Mucosa of descending colon (tissue), 3 donors: ENCODE measurements around the gene ENOX1. TPM values are rescaled to one million over a fixed set of nuclear protein-coding genes. Genes with fewer than 3 reads are reported as not detected.

Experiments
- ATAC-seq: fragments of 200-7000 bp; cut with Tn5 transposase; one replicate; pipeline ENCODE4 v1.9.1; 2020; ENCODE audit warnings: mild to moderate bottlenecking, moderate library complexity
- DNase-seq, 3 donors: peaks; one replicate each; pipeline ENCODE4 v3.0.0-alpha.2; 2020
- H3K36me3 ChIP-seq: fragments of 200-600 bp; one replicate; pipeline ENCODE4 v1.8.0; 2021; ENCODE audit warnings: low read depth, mild to moderate bottlenecking
- H3K4me1 ChIP-seq: fragments of 200-600 bp; one replicate; pipeline ENCODE4 v1.8.0; 2021; ENCODE audit warnings: low read depth, mild to moderate bottlenecking
- H3K4me3 ChIP-seq: fragments of 200-600 bp; one replicate; pipeline ENCODE4 v1.8.0; 2021; ENCODE audit warnings: mild to moderate bottlenecking
- H3K9me3 ChIP-seq: fragments of 200-600 bp; one replicate; pipeline ENCODE4 v1.8.0; 2021; ENCODE audit warnings: mild to moderate bottlenecking
- intact Hi-C, 2 donors: fragments of 100-400 bp; cut with DNase I in 1 of 2; cut with micrococcal nuclease in 1 of 2; formaldehyde crosslinking; loops; one replicate each; pipeline versions ENCODE4 v1.11.0 to v1.11.1; 2022; cut with DNase I, micrococcal nuclease
- total RNA-seq, 3 donors: library from RNA; stranded (reverse); fragmentation: NEBNext Ultra II Directional in 2 of 3; extraction: Animal tissue kit (Norgen Biotek cat#: 25700) in 2 of 3; gene quantifications; one replicate each; pipeline versions ENCODE4 v1.2.1 to v1.2.4, GENCODE V29; 2021 to 2023
- TF ChIP-seq, protein P1 (sequence below): fragments of 200-600 bp; IDR thresholded peaks from one replicate; pipeline ENCODE4 v1.8.0; 2022; ENCODE audit warnings: antibody characterized with exemption, mild to moderate bottlenecking
- donor health status: DM: no; HTN: no; CAD: no; lungs with moderate emphysema.
- donor health status: DM: no; HTN: no; CAD: no.
- donor health status: DM: no; HTN: yes; CAD: no.

Gene ENOX1
- total RNA-seq, 3 donors from 2014 or later, result 0.35 to 9.8 (median 1.2) TPM

- no peaks in the 10 kb centered on the region for H3K9me3 ChIP-seq
- ATAC-seq (no peak), DNase-seq (no peak)
- H3K4me1 ChIP-seq, result no peaks in the 10 kb centered on the region
- TF ChIP-seq, protein P1, sequence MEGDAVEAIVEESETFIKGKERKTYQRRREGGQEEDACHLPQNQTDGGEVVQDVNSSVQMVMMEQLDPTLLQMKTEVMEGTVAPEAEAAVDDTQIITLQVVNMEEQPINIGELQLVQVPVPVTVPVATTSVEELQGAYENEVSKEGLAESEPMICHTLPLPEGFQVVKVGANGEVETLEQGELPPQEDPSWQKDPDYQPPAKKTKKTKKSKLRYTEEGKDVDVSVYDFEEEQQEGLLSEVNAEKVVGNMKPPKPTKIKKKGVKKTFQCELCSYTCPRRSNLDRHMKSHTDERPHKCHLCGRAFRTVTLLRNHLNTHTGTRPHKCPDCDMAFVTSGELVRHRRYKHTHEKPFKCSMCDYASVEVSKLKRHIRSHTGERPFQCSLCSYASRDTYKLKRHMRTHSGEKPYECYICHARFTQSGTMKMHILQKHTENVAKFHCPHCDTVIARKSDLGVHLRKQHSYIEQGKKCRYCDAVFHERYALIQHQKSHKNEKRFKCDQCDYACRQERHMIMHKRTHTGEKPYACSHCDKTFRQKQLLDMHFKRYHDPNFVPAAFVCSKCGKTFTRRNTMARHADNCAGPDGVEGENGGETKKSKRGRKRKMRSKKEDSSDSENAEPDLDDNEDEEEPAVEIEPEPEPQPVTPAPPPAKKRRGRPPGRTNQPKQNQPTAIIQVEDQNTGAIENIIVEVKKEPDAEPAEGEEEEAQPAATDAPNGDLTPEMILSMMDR, result no peak
- H3K4me3 ChIP-seq, result no peak overlapping the region
- intact Hi-C loops, result no loop called here
- H3K36me3 ChIP-seq, result no peaks in the 10 kb centered on the region
These were observed 29.7 kb upstream of the ENOX1 start for GRCh38 chr13:43816401-43816889.

DNA sequence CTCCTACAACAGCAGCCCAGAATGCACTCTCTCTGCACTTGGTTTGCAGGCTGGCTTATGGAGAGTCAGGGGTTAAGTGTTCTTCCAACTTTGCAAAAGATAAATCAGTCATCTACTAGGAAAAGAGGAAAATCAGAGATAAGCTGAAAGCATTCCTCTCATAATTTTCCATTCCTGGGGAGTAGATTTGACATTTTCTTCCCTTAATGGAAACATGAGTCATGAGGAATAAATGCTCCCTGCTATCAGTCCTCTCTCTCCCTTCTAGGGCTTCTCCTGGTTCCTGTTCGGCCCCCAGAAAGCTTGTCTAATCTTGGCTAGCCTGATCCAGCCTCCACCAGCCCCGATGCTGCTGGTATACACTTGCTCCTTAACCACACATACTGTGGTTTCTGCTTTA, 28.4 kb upstream of the ENOX1 start:
- intact Hi-C loops, result no loop called here
- TF ChIP-seq, protein P1, result no peak
- Histone ChIP-seq H3K36me3 (no peaks in the 10 kb centered on the region), H3K9me3 (no peaks in the 10 kb centered on the region), H3K4me3 (no peak overlapping the region), H3K4me1 (no peaks in the 10 kb centered on the region)
- ATAC-seq, result no peak
- no peak for DNase-seq

DNA sequence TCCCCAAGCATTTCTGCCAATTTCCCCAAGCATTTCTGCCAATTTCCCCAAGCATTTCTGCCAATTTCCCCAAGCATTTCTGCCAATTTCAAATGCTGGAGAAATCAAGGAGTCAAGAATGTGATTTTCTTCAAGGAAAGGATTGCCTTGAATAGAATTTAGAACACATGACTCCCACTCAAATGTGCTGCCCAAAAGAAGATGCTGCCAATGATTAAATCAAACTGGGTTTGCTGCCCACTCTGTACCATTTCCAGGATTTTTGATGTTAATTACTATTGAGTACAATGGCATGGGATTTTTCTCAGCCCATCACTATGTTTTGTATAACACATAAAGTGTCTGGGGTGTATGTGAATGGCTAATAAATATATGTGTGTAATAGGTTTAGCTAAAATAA, 21.9 kb upstream of the ENOX1 start:
- Histone ChIP-seq H3K36me3 (no peaks in the 10 kb centered on the region), H3K4me3 (no peak overlapping the region), H3K9me3 (no peaks in the 10 kb centered on the region), H3K4me1 (no peaks in the 10 kb centered on the region)
- TF ChIP-seq, protein P1, result no peak
- intact Hi-C loops, result no loop called here
- ATAC-seq (no peak), DNase-seq (no peak)

DNA sequence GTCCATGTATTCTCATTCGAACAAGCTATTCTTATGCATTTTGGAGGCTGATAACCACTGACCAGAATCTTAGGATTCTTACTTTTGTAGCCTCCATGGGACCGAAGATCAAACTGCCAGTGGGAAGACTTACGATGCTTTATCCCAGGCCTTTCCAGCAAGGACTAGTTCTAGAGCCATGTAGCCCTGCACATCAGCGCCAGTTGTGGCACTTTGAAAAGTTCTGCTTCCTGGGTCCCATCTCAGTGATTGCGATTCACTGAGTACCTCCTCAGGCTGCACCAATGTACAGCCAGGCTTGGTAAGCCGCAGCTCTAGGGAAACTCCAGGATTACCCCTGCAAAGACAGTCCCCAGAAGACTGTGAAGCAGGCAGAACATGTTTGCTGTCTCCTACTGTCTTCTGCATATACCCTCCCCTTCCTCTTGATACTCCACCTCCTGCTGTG, 18.9 kb upstream of the ENOX1 start:
- no peaks in the 10 kb centered on the region for H3K36me3 ChIP-seq
- no peak for ATAC-seq
- H3K4me1 ChIP-seq, result no peaks in the 10 kb centered on the region
- H3K9me3 ChIP-seq, result no peaks in the 10 kb centered on the region
- TF ChIP-seq, protein P1, result no peak
- no peak overlapping the region for H3K4me3 ChIP-seq
- DNase-seq, result no peak
- intact Hi-C loops, result no loop called here

DNA sequence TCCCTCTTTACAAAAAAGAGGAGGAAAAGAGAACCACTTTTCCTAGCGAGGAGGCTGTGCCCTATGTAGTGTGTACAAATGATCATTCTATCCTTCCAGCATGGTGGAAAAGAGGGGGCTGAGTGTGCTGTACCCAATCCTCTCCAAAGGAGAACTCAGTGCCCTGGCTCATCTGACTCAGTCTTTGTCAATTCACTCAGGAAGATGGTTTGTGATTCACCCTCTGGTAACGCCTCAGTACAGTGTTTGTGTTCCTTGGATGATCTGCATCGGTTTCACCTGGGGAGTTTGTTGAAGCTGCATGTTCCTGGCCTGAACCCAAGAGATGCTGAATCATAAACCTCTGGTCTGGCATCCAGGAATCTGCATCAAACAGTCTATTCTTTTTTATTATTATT, 18.3 kb upstream of the ENOX1 start:
- Histone ChIP-seq H3K4me1 (no peaks in the 10 kb centered on the region), H3K36me3 (no peaks in the 10 kb centered on the region), H3K9me3 (no peaks in the 10 kb centered on the region), H3K4me3 (no peak overlapping the region)
- DNase-seq, result no peak
- TF ChIP-seq, protein P1, result no peak
- intact Hi-C loops, result no loop called here
- ATAC-seq, result peak; percentile 42
